Sigmoid colon (tissue), 4 donors: ENCODE measurements around the gene LYPD6.

Source experiments
- EP300 ChIP-seq, 4 donors: sonication (generic); formaldehyde crosslinking; IDR thresholded peaks; one replicate each; pipeline ENCODE4 v1.6.1; 2017; ENCODE audit warnings: antibody characterized with exemption in 4 of 4
- POLR2A ChIP-seq, 2 donors: fragments of 450-650 bp; IDR thresholded peaks; one replicate each; pipeline ENCODE4 v1.6.1; 2016; ENCODE audit warnings: antibody characterized with exemption in 2 of 2, mild to moderate bottlenecking in 2 of 2, moderate library complexity in 2 of 2
- POLR2AphosphoS5 ChIP-seq, 4 donors: sonication (generic); formaldehyde crosslinking; IDR thresholded peaks; one replicate each; pipeline ENCODE4 v1.6.1; 2017; ENCODE audit warnings: antibody characterized with exemption in 4 of 4
- TF ChIP-seq, protein P1 (sequence below), 4 experiments: fragments of 450-650 bp in 3 of 4; fragments of 200-600 bp in 1 of 4; IDR thresholded peaks; one replicate each; pipeline ENCODE4 v1.5.1; 2016 to 2019; ENCODE audit warnings: antibody characterized with exemption in 4 of 4, mild to moderate bottlenecking in 3 of 4, moderate library complexity in 2 of 4

DNA sequence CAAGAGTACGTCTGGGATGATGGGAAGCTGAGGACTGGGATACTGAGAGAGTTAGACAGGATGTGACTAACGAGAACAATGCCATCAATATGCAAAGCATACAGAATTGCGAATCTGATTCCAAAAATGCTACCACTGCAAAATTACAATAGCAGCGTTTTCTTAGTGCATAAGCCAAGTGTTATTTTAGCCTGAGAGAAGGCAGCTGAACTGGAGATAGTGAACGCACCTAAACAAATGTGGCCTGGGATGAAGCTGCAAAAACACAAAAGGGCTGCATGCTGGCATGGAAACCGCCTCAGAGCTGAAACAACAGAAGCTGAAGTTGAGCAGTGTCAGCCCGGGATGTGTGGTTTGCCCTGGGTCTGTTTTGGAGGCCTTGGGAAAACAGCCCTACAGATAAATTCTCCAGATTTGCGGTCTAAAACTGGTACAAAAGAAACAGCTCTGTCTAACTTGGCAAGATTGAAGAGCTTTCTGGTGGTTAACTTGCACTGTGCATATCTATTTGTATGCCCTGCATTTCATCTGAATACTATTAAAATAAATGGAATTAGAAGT is 45.5 kb downstream of the LYPD6 start:
- TF ChIP-seq, protein P1, sequence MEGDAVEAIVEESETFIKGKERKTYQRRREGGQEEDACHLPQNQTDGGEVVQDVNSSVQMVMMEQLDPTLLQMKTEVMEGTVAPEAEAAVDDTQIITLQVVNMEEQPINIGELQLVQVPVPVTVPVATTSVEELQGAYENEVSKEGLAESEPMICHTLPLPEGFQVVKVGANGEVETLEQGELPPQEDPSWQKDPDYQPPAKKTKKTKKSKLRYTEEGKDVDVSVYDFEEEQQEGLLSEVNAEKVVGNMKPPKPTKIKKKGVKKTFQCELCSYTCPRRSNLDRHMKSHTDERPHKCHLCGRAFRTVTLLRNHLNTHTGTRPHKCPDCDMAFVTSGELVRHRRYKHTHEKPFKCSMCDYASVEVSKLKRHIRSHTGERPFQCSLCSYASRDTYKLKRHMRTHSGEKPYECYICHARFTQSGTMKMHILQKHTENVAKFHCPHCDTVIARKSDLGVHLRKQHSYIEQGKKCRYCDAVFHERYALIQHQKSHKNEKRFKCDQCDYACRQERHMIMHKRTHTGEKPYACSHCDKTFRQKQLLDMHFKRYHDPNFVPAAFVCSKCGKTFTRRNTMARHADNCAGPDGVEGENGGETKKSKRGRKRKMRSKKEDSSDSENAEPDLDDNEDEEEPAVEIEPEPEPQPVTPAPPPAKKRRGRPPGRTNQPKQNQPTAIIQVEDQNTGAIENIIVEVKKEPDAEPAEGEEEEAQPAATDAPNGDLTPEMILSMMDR (IDR thresholded peaks at IDR 0.05): no peak
- TF ChIP-seq POLR2A (IDR thresholded peaks at IDR 0.05) (no peak), POLR2AphosphoS5 (IDR thresholded peaks at IDR 0.05) (no peak), EP300 (IDR thresholded peaks at IDR 0.05) (no peak)
